HG02642 (cell line): ENCODE results near the gene HIRA.

Source experiments
- ATAC-seq: cut with Tn5 transposase; IDR thresholded peaks from one replicate; pipeline ENCODE4 v1.9.1; 2021; ENCODE audit warnings: mild to moderate bottlenecking; ENCODE audit not compliant: unreplicated experiment, poor library complexity

Gene HIRA

GRCh38 chr22:19464546-19464945 lies 33.0 kb upstream of the HIRA start:
- ATAC-seq: no peak

GRCh38 chr22:19463491-19464469 lies 32.2 kb upstream of the HIRA start:
- no peak for ATAC-seq

GRCh38 chr22:19463008-19463407 lies 31.5 kb upstream of the HIRA start:
- ATAC-seq: no peak

- ATAC-seq: no peak
These were observed 30.0 kb upstream of the HIRA start for GRCh38 chr22:19461506-19461905.

GRCh38 chr22:19460036-19460435 lies 28.5 kb upstream of the HIRA start:
- ATAC-seq: no peak

- no peak for ATAC-seq
These were observed 26.4 kb upstream of the HIRA start for GRCh38 chr22:19457828-19458428.

- no peak for ATAC-seq
These were observed 25.0 kb upstream of the HIRA start for GRCh38 chr22:19456541-19456940.

GRCh38 chr22:19455585-19456370 lies 24.2 kb upstream of the HIRA start:
- no peak for ATAC-seq

- no peak for ATAC-seq
These were observed 23.5 kb upstream of the HIRA start for GRCh38 chr22:19455033-19455432.

GRCh38 chr22:19454156-19454555 lies 22.6 kb upstream of the HIRA start:
- ATAC-seq: no peak

- ATAC-seq: no peak
These were observed 22.2 kb upstream of the HIRA start for GRCh38 chr22:19453718-19454117.

GRCh38 chr22:19451570-19451969 lies 20.0 kb upstream of the HIRA start:
- no peak for ATAC-seq

GRCh38 chr22:19450363-19451175 lies 19.0 kb upstream of the HIRA start:
- ATAC-seq: no peak

- ATAC-seq: no peak
These were observed 17.9 kb upstream of the HIRA start for GRCh38 chr22:19449422-19449767.

- ATAC-seq: no peak
These were observed 17.3 kb upstream of the HIRA start for GRCh38 chr22:19448739-19449421.

GRCh38 chr22:19448076-19448607 lies 16.6 kb upstream of the HIRA start:
- peak; percentile 30 for ATAC-seq

- peak; percentile 81 for ATAC-seq
These were observed 16.0 kb upstream of the HIRA start, which contains the start of gene C22orf39 for GRCh38 chr22:19447330-19448075. C22orf39 (minus strand) TSS chr22:19447711; CDS start chr22:19447688, 23 bp downstream.

GRCh38 chr22:19446603-19447329 lies 15.2 kb upstream of the HIRA start:
- ATAC-seq: no peak
